ENCODE measurements around the gene CUX1.
A peak's percentile ranks its signal among the peaks of the same experiment; 100 is the strongest.

CUX1 gene

GRCh38 chr7:102075553-102076135 lies 258.2 kb downstream of the CUX1 start:
- DNase-seq (ENCODE audit: low spot score), result no peak

DNA sequence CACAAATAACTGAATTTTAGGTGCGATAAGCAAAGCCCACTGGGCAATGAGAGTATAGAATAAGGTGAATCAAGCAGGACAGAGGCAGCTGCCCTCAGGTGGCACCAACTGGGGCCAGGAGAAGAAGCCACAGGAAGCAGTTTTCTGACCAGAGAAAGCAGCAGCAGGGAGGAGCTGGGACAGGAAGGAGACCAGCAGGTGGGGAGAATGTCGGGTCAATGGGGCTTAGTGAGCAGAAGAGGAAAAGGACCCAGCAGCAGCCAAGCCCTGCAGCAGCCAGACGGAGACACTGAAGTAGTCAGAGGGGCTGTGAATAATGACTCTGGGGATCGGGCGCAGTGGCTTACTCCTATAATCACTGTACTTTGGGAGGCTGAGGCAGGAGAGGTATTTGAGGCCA lies 259.7 kb downstream of the CUX1 start:
- DNase-seq (ENCODE audit: low spot score), result no peak

- DNase-seq (ENCODE audit: low spot score), result no peak
These were observed 262.0 kb downstream of the CUX1 start for GRCh38 chr7:102079140-102080018.

- DNase-seq (ENCODE audit: low spot score), result peak; percentile 29
These were observed 262.6 kb downstream of the CUX1 start for GRCh38 chr7:102080019-102080433.

DNA sequence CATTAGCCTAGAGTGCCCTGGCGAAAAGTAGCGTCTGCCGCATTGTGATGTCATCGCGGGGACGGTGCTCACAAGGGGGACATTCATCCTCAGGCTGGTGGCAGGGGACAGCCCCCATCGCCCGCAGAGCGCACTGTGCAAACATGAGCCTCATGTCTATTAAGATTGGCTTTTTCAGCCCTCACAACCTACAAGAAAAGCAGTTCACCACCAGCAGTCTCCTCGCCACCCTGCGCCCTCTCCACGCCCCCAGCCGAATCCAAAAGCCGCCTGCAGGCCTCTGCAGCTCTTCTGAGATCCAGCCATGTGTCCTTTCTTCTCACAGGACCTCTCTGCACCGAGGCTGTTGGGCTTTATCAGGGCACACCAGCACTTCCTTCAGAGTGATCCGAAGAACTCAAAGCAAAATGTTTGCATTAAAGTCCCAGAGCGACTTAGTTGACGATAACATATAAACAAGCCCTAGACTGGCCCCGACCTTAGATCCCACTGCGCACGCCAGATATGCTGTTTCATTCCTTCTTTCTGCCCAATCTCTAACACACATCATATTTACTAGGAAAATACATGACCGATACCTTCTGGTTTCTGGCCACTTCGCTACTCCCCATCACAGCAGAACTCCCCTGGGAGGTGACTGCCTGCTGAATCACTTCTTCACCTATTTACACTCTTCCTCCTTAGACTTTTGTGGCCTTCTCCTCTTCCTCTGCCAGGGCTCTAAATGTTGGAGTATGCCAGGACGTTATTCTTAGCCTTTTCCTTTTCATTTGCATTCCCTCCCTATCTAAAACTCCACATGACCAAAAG lies 263.2 kb downstream of the CUX1 start:
- DNase-seq (ENCODE audit: low spot score), result peak; percentile 52

DNA sequence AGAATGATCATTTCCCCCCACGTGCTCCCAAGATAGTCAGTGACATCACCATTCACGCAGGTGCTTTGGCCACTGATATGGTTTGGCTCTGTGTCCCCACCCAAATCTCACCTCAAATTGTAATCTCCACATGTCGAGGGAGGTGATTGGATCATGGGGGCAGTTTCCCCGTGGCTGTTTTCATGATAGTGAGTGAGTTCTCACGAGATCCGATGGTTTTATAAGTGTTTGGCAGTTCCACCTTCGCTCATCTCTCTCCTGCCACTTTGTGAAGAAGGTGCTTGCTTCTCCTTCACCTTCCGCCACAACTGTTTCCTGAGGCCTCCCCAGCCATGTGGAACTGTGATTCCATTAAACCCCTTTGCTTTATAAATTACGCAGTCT lies 263.8 kb downstream of the CUX1 start:
- DNase-seq (ENCODE audit: low spot score), result no peak

- no peak for DNase-seq (ENCODE audit: low spot score)
These were observed 265.4 kb downstream of the CUX1 start for GRCh38 chr7:102082693-102083368.

DNA sequence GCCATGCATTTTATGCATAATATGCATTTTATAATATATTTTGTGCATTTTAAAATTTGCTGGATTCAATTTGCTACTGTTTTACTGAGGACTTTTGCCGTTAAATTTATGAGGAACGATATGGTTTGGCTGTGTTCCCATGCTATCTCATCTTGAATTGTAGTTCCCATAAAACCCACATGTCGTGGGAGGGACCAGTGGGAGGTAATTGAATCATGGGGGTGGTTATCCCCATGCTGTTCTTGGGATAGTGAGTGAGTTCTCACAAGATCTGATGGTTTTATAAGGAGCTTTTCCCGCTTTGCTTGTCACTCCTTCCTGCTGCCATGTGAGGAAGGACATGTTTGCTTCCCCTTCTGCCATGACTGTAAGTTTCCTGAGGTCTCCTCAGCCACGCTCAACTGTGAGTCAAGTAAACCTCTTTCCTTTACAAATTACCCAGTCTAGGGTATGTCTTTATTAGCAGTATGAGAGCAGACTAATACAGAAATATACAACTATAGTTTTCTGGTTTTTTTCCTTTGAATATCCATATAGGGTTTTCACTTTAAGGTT lies 267.9 kb downstream of the CUX1 start:
- no peak for DNase-seq (ENCODE audit: low spot score)

- DNase-seq (ENCODE audit: low spot score), result no peak
These were observed 272.0 kb downstream of the CUX1 start for GRCh38 chr7:102089175-102090098.

GRCh38 chr7:102093599-102094315 lies 276.3 kb downstream of the CUX1 start:
- peak; percentile 72 for DNase-seq (ENCODE audit: low spot score)

GRCh38 chr7:102094316-102094650 lies 276.9 kb downstream of the CUX1 start:
- no peak for DNase-seq (ENCODE audit: low spot score)

GRCh38 chr7:102095321-102096011 lies 278.0 kb downstream of the CUX1 start:
- no peak for DNase-seq (ENCODE audit: low spot score)

DNA sequence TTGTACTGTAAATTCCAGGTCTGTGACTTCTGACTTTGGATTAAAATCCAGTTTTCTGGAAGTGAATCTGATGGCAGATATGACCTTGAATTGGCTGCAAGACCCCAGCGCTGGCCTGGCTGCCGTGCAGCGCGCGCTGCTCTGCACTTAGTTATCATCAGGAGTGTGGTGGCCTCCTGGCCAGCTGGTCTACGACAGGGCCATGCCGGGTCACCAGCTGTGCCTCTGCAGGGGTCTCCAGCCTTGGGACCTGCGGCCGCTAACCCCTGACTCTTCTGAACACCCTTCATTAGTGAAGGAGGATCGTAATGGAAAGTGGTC lies 278.5 kb downstream of the CUX1 start:
- no peak for DNase-seq (ENCODE audit: low spot score)

- DNase-seq (ENCODE audit: low spot score), result no peak
These were observed 279.4 kb downstream of the CUX1 start for GRCh38 chr7:102096706-102097427.

DNA sequence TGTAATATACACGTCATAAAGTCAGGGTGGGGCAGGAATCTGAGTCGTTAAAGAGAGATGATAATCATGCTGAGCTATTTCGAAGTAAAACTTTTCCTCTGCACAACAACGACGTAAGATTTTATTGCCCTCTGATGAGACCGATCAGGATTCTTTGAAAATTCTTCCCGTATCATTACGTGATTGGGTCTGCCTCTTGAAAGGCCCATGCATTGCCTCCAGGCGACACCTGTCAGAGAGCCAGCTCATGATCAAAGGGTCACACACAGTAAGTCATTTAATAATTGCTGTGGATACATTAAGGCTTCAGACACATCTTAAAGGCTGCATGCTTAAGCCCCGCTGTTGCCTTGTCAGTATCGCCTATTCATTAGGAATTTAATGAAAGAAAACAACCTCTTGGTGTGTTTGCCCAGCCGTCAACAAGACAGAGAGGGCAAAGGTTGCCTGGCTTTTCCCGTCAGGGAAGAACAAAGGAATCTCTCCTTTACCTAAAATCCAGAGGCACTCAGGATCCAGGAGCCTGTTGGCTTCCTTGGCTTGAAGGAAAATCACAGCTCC lies 280.3 kb downstream of the CUX1 start:
- DNase-seq (ENCODE audit: low spot score), result no peak

DNA sequence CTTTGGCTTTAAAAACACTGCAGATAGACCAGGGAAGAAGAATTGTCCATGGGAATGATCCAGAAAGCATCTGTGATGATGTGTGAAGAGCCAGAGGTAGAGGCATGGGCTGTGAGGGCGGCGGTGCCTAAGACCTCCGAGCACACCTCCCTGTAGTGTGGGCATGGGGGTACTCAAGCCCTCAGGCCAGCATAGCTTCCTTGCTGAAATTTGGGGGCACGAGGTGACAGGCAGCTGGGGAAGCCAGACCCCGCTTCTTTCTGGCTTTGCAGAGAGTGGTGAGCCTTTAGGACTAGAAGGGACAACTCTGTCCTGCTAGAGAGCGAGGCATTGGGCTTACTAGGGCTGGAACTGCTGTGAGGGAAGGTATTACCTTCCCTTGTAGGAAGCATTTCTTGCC lies 281.6 kb downstream of the CUX1 start:
- no peak for DNase-seq (ENCODE audit: low spot score)

- DNase-seq (ENCODE audit: low spot score), result no peak
These were observed 282.0 kb downstream of the CUX1 start for GRCh38 chr7:102099474-102099873.

DNA sequence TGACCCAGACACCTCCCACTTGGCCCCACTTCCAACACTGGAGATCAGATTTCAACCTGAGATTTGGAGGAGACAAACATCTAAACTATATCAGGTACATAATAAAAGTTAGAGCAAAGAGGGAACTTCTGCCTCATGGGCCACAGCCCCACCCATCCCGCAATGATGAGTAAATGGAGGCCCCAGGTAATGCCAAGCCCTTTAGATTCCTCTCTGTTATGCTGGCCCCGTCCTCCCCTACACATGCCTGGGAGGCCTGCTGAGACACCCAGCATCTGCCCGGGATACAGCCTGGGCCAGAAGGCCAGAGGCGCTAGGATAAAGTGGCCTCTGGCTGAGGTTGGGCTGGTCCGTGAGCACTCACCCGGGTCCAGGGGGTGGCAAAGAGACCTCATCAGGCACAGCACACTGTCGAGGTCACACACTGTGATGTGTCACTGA lies 283.7 kb downstream of the CUX1 start:
- DNase-seq (ENCODE audit: low spot score), result no peak

DNA sequence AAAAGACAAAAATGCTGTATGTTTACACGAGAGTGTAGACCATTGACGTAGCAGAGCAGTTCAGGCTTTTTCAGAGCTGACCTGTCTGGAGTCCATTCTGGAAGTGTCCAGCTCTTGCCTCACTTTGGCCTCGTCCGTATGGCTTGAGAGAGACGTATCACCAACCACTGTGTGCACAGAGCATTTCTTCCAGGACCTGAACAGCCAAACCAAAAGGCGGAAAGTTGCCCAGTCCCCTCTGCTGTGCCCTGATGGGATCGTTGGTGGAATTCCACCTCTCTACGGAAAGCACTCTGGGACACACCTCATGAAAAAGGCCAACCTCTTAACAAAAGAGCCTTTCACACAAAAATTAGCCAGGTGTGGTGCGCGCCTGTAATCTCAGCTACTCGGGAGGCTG lies 284.5 kb downstream of the CUX1 start:
- DNase-seq (ENCODE audit: low spot score), result no peak

All from putamen (tissue), 1 donor.